Measurements from ENCODE around the gene KCNK18. TPM values are rescaled to one million over a fixed set of nuclear protein-coding genes. Genes with fewer than 3 reads are reported as not detected.
A peak's percentile ranks its signal among the peaks of the same experiment; 100 is the strongest.

KCNK18 gene
- not detected for total RNA-seq

GRCh38 chr10:117197189-117197588 is at the start of gene KCNK18:
Gene KCNK18, plus strand, starts transcription at chr10:117197489. Its CDS starts 0 bp downstream, at chr10:117197489.
- Mint-ChIP-seq H3K27ac (no peak within 1 kb of the TSS), H3K4me1 (no peaks in the 10 kb centered on the region), H3K36me3 (no peaks in the 10 kb centered on the region), H3K27me3 (peaks cover 5% of the 10 kb centered on the region), H3K4me3 (no peak within 1 kb of the TSS), H3K9me3 (peaks cover 2% of the 10 kb centered on the region)
- DNase-seq = no peak

DNA sequence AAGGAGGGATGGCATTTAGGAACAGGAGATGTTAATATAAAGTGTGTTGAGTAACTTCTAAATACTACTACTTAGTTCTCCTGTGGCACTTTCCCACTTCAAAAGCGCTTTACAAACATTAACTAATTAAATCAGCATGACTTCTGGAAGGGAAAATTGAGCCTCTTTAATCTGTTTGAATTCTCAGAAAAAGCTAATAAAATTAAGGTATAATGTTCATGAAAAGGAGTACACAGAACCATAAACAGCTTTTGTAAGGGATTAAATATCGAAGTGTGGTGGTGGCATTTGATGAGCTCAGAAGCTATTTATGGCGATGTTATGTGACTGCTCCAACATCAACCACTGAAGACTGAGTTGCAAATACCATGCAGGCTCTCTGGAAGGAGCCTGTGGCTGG is 49.0 kb upstream of the KCNK18 start:
- DNase-seq = no peak
- H3K27ac Mint-ChIP-seq = no peak overlapping the region
- H3K36me3 Mint-ChIP-seq = no peaks in the 10 kb centered on the region
- H3K4me1 Mint-ChIP-seq = no peaks in the 10 kb centered on the region
- H3K9me3 Mint-ChIP-seq = peaks cover 7% of the 10 kb centered on the region
- peaks cover 82% of the 10 kb centered on the region for H3K27me3 Mint-ChIP-seq
- H3K4me3 Mint-ChIP-seq = no peak overlapping the region

DNA sequence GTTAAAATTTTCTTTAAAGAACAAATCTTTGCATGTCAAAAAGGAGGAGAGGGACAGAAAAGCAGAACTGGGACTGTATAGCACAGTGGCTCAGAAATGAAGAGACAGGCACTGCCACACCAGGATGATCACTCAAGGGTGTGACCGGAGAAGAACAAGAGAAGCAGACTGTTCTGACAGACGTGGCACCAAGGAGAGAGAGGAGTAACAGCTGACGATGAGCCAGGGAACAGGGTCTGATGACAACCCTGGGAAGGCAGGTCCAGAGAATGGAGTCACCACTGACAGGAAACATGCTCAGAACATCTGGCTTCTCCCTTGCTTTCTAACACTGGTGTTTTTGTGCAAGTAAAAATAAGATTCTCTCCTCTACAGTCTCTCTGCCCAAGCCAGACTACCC is 44.6 kb upstream of the KCNK18 start:
- no peaks in the 10 kb centered on the region for H3K4me1 Mint-ChIP-seq
- peaks cover 86% of the 10 kb centered on the region for H3K27me3 Mint-ChIP-seq
- no peak overlapping the region for H3K4me3 Mint-ChIP-seq

DNA sequence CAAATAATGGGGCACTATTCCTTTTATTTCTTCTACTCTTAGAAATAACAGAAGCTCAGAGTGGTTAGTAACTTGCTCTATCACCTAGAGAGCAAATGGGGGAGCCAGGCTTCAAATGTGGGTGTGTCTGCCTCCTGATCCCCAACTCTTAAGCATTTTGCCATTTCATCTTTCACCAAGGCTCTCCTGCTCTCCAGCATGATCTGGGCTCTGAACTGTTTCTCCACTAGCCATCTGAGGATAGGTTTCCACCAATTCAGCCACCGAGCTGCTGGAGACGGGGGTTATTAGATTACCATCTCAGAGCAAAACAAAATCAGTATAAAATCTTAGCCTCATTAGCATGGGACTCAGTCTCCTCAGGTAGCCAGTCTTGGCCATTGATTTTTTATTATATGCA is 39.0 kb upstream of the KCNK18 start:
- H3K27me3 Mint-ChIP-seq = peaks cover 91% of the 10 kb centered on the region
- H3K27ac Mint-ChIP-seq = no peak overlapping the region
- no peak overlapping the region for H3K4me3 Mint-ChIP-seq
- H3K4me1 Mint-ChIP-seq = peaks cover 9% of the 10 kb centered on the region
- no peak for DNase-seq
- no peaks in the 10 kb centered on the region for H3K9me3 Mint-ChIP-seq
- no peaks in the 10 kb centered on the region for H3K36me3 Mint-ChIP-seq

More for the DNA sequence above, 44.6 kb upstream of the KCNK18 start:
- Mint-ChIP-seq H3K36me3 (no peaks in the 10 kb centered on the region), H3K9me3 (no peaks in the 10 kb centered on the region), H3K27ac (no peak overlapping the region)
- DNase-seq = no peak

DNA sequence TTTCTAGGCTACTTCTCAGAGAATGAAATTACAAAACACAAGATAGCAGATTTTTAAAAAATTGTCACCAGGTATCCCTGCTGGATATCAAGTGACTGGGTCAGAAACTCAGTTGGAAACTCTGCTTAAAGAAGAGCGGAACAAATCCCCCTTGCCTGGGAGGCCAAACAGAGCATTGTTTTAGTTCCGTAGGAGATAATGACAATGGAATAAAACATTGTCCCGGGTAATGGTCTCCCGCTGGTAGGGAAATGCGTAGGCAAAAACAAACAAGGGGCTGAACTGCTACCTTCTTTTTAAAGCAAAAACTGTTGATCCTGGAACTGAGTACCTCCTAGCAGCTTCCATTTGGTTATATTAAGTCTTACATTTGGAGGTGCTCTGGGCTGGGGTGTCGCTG is 37.9 kb upstream of the KCNK18 start:
- DNase-seq = no peak
- Mint-ChIP-seq H3K27ac (no peak overlapping the region), H3K36me3 (no peaks in the 10 kb centered on the region), H3K27me3 (peaks cover 93% of the 10 kb centered on the region), H3K4me3 (no peak overlapping the region), H3K4me1 (peaks cover 13% of the 10 kb centered on the region), H3K9me3 (no peaks in the 10 kb centered on the region)

DNA sequence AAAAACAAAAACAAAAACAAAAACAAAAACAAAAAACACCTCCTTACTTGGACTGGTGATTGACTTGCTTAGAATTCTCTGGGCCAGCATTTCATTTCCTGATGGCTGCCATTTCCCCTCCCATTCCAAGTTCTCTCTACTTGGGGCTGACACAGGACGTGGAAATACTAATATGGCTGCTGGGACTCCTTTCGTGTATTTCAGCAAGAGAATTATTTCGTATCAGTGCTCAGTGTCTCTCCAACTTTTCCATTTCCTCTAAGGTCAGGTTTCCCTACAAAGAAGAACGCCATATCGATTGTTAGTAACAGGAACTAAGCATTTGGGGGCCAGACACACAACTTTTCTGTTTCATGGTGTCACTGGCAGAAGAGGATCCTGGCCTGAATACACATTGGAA is 36.7 kb upstream of the KCNK18 start:
- Mint-ChIP-seq H3K4me1 (peaks cover 19% of the 10 kb centered on the region), H3K27me3 (peaks cover 95% of the 10 kb centered on the region), H3K9me3 (no peaks in the 10 kb centered on the region), H3K36me3 (no peaks in the 10 kb centered on the region), H3K4me3 (no peak overlapping the region), H3K27ac (no peak overlapping the region)
- no peak for DNase-seq

DNA sequence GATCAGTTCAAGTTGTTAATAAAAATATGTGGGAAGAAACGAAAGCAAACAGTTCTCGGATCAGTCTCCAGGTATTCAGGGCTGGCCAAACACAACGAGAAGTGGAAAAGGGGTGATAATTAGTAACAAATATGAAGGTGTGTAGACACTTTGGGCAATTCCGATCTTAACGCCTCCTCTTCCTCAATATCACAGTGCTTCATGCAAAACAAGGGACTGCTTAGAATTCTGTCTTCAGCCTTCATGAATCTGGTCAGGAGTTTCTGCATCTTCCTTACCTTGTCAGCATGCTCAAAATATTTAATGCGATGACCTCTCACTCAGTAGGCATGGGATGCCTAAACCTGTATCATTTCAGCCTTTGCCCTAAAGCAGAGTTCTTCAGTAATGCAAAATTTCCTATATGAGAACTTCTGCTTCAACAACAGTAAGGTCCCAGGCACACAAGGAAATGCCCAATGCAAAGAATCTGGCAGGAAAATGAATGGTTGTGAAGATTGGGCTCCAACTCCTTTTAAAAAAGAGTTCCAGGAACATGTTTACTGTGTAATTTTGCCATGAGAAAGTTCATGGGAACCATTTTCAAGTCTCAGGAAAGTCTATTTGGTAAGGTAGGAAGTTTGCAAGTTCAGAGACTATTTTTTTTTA is 35.8 kb upstream of the KCNK18 start:
- Mint-ChIP-seq H3K27ac (no peak overlapping the region), H3K36me3 (no peaks in the 10 kb centered on the region), H3K9me3 (no peaks in the 10 kb centered on the region), H3K4me3 (no peak overlapping the region), H3K4me1 (peaks cover 24% of the 10 kb centered on the region), H3K27me3 (peaks cover 95% of the 10 kb centered on the region)
- no peak for DNase-seq

DNA sequence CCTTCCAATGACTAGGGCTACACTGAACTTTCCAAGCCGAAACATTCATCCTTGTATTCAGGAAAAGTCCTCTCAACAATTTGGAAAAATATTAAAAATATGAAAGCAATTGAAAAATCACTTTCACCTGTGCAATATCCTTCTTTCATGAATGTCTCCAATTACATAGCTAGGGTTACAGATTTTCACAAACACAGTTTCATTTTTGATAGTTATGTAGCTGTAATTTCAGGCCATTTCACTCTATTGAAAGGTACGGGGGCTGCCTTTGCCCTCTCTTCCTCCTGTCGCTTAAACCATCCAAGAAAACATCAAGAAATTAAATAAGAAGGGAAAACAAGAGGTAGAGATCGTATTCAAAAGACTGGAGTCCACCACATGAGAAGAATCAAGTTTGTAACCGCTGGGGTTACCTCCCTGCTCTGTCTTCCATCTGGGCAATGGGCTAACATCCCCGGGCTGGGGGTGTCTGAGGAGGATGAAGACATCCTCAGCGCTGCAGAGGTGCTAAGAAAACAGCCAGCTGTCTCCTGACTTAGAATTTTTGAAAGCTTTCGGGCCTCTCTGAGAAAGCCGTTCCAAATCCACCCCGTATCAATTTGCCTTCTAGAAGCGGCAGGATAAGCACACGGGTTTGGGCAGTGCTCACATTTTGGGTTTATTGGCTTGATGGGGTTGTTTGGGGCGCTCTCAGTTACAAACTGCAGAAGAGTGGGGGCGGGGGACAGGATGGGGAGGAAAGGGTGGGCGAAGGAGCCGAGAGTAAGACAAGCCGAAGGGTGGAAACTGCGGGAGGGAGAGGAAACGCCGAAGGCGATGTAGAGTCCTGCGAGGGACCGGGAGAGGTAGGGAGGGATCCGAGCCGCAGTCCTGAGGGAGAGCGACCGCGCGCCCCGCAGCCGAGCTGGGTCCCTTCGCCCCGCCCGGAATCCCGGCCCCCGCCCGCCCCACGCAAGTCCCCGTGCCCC is 34.9 kb upstream of the KCNK18 start:
- H3K36me3 Mint-ChIP-seq = no peaks in the 10 kb centered on the region
- DNase-seq = no peak
- peaks cover 95% of the 10 kb centered on the region for H3K27me3 Mint-ChIP-seq
- H3K4me1 Mint-ChIP-seq = peaks cover 30% of the 10 kb centered on the region
- no peak overlapping the region for H3K27ac Mint-ChIP-seq
- no peaks in the 10 kb centered on the region for H3K9me3 Mint-ChIP-seq
- no peak overlapping the region for H3K4me3 Mint-ChIP-seq

DNA sequence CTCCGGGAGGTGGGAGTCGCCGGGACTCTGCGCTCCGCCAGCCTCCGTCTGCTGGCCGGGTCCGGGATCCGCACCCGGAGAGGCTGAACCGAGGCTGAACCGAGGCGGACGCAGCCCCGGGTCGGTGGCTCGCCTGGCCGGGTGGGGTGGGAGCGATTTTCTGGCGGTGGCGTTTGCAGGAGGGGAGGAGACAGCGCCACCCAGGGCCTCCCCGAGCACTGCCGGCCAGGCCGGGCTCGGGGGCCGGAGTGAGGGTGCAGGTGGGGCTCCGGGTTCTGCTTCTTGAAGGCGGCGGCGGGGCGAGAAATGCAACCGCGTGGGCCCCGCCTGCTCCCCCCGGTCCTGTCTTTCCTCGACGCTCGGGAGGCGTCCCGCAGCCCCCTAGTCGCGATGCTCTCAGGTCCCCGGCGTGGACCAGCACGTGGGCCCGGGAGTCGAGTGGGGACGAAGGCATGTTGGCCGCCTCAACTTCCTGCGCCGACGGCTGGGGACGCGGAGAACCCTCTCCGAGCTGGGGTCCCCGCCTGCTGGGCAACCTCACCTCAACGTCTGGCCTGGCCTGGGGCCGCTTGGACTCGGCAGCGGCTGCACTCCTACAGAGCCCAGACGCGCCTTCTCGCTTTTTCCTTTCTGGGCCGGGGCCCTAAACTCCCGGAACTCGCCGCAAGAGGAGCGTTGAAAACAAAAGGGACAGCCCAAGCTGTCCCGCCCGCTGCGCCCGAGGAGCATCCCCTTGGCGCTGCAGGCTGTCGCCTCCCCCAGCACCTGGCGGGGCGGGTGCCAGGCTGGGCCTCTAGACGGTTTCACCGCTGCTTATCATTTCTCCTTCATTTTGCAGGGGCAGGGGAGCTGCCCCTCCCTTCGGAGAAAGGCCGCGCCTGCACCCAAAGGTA is 34.0 kb upstream of the KCNK18 start:
- Mint-ChIP-seq H3K4me1 (peaks cover 30% of the 10 kb centered on the region), H3K36me3 (no peaks in the 10 kb centered on the region), H3K27ac (no peak overlapping the region), H3K27me3 (peaks cover 95% of the 10 kb centered on the region), H3K4me3 (no peak overlapping the region), H3K9me3 (no peaks in the 10 kb centered on the region)
- DNase-seq = no peak

DNA sequence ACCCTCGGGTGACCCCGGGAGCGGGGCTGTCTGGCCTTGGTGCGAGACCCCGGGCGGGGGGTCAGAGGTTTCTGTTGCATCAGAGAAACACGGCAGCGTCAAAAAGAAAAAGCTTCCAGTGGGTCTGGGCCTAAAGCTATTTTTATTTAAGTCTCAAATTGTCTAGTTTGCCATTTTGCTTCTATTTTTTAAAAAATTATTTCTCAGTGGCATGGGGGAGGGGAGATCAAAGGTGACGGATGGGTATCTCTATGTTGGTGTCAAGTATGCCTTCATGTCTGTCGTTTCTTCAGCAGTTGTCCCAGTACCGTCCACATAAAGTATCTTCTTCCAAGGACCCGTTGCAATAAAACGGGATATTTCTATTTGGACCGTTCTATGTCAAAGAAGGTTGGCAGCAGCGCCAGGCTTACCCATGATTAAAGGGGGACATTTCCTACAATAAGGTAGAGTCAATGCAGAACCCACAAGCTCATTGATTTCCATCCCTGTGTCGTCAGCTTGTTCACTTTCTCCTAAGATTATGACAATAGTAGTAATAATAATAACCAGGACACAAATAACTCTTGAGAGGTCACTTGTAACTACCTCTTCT is 33.2 kb upstream of the KCNK18 start:
- Mint-ChIP-seq H3K9me3 (no peaks in the 10 kb centered on the region), H3K36me3 (no peaks in the 10 kb centered on the region), H3K27me3 (peaks cover 95% of the 10 kb centered on the region), H3K4me3 (no peak overlapping the region), H3K4me1 (peaks cover 34% of the 10 kb centered on the region), H3K27ac (no peak overlapping the region)
- no peak for DNase-seq

DNA sequence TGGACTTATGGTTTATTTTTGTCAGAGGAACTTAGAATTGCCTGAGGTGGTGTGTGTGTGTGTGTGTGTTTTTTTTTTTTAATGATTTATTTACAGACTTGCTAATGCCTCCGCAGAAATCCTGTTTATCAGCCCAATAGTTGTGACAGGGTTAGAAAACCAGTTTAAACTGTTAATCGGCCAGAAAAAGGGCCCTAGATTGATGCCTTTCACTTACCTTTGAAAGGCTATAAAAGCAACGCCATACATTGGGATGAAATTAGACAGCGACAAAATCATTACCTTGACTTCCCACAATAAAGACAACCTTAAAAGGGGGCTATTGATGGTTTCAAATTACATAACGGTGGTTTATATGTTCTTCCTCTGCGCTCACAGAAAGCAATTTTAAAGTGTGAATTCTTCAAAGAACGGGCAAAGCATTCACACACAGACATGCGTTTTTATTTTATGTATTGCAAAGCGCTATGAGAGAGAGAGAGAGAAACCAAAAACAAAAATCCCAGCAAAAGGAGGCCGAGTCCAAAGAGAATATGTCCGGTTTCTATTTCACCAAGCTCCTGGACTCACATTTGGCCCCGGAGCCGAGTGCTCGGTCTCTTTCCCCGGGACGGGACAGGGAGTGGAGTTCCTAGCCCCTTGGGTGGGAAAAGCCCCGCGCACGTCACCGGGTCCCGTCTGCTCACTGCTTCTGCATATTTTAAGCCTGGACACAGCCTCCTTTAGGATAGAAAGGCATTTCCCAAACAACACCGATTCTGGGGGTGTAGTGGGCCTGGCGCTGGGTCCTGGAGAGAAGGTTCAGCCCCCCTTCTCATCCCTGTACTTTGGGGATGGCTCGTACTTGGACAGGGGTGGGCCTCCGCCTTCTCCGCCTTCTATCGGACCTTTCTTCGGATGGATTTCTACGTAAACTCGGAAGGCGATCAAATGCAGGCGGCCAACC is 32.4 kb upstream of the KCNK18 start:
- no peaks in the 10 kb centered on the region for H3K36me3 Mint-ChIP-seq
- no peak for DNase-seq
- peaks cover 39% of the 10 kb centered on the region for H3K4me1 Mint-ChIP-seq
- H3K27ac Mint-ChIP-seq = no peak overlapping the region
- no peak overlapping the region for H3K4me3 Mint-ChIP-seq
- H3K27me3 Mint-ChIP-seq = peaks cover 95% of the 10 kb centered on the region
- no peaks in the 10 kb centered on the region for H3K9me3 Mint-ChIP-seq

DNA sequence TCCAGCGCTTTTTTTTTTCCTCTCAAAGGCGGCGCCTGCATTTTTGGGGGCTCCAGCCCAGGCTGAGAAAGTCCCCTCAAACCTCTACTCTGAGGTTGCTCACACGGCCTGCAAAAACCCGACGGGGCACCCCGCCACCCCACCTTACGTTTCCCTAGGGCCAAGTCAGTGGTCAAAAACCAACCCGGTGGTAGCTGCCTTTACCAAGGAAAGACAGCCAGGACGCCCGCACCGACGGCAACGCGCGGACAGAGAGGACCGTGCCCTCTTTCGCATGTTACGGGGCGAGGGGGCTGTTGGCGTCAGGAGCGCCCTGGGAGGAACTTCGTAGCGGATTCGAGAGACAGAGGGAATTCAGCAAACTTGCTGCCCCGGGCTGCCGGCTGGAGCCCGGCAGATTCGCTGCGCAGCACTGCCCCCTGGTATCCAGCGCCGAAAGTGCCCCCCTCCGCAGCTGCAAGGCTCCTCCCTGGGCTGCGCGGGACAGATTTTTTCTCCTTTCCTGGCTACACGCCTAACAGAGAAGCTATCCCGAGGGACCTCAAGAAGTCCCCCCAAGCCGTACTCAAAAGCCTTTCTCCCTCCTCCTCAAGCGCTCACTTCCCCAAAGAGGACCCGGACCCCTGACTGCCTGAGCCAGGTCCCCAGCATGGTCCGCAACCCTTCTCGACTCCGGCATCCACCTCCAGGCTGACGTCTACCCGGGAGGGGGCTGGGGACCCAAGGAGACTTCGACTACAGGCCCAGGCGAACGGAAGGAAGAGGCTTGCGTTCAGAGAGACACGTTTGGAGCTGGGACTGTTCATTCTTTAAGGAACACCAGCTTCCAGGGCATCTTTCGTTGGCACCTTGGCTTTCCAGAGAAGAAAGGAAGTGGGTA is 31.5 kb upstream of the KCNK18 start:
- Mint-ChIP-seq H3K9me3 (no peaks in the 10 kb centered on the region), H3K36me3 (no peaks in the 10 kb centered on the region), H3K27me3 (peaks cover 95% of the 10 kb centered on the region), H3K4me1 (peaks cover 45% of the 10 kb centered on the region), H3K27ac (no peak overlapping the region), H3K4me3 (no peak overlapping the region)
- peak; percentile 52 for DNase-seq
